Measurements from ENCODE around the gene EVI2A. TPM values are rescaled to one million over a fixed set of nuclear protein-coding genes. Genes with fewer than 3 reads are reported as not detected.

EVI2A gene
- total and polyA plus RNA-seq, 2 experiments from 2014 or later, result 1.3 TPM; not detected in 1

DNA sequence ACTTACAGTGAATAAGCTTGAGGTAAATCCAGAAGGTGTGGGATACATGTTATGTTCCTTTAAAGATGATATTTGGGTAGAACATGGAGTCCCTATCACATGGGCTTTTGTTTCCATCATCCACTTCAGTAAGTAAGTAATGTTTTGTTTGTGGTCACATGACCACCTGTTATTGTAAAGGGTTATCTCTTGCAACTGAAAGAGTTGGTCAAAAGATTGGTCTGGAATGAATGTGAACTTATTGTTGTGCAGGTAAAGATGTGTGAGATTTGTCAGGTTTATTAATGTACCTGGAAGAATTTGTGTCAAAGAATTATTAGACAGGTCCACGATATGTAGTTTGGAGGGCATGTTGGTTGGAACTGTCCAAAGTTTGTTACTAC, 25.9 kb downstream of the EVI2A start:
- Histone ChIP-seq H3K27ac (ENCODE audit: low read depth) (no peak overlapping the region), H3K79me2 (replicated peaks; ENCODE audit: insufficient read depth) (no peaks in the 10 kb centered on the region), H3K36me3 (ENCODE audit: insufficient read depth) (no peaks in the 10 kb centered on the region), H3K9me2 (ENCODE audit: insufficient read depth) (no peaks in the 10 kb centered on the region), H3K27me3 (ENCODE audit: insufficient read depth) (no peaks in the 10 kb centered on the region), H3K4me3 (no peak overlapping the region), H3K4me2 (no peak overlapping the region), H4K20me1 (replicated peaks; ENCODE audit: insufficient read depth) (no peaks in the 10 kb centered on the region), H3F3A (replicated peaks; ENCODE audit: low read depth) (no peaks in the 10 kb centered on the region), H3K4me1 (ENCODE audit: insufficient read depth) (peaks cover 10% of the 10 kb centered on the region; the same call in 1 of the 2 replicates), H2AFZ (no peak overlapping the region)
- peaks cover 15% of the 10 kb centered on the region for H3K4me1 Mint-ChIP-seq
- no peak for ATAC-seq
- TF ChIP-seq, protein P1, sequence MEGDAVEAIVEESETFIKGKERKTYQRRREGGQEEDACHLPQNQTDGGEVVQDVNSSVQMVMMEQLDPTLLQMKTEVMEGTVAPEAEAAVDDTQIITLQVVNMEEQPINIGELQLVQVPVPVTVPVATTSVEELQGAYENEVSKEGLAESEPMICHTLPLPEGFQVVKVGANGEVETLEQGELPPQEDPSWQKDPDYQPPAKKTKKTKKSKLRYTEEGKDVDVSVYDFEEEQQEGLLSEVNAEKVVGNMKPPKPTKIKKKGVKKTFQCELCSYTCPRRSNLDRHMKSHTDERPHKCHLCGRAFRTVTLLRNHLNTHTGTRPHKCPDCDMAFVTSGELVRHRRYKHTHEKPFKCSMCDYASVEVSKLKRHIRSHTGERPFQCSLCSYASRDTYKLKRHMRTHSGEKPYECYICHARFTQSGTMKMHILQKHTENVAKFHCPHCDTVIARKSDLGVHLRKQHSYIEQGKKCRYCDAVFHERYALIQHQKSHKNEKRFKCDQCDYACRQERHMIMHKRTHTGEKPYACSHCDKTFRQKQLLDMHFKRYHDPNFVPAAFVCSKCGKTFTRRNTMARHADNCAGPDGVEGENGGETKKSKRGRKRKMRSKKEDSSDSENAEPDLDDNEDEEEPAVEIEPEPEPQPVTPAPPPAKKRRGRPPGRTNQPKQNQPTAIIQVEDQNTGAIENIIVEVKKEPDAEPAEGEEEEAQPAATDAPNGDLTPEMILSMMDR (conservative IDR thresholded peaks at IDR 0.05; ENCODE audit: low read depth in 2 of 2), result no peak
- TF ChIP-seq EZH2 (IDR thresholded peaks at IDR 0.05; ENCODE audit: low read depth, unreplicated experiment), result no peak
- no peak for TF ChIP-seq ZNF114 (CRISPR knock-in tag; IDR thresholded peaks at IDR 0.05)
- TF ChIP-seq, protein P2, sequence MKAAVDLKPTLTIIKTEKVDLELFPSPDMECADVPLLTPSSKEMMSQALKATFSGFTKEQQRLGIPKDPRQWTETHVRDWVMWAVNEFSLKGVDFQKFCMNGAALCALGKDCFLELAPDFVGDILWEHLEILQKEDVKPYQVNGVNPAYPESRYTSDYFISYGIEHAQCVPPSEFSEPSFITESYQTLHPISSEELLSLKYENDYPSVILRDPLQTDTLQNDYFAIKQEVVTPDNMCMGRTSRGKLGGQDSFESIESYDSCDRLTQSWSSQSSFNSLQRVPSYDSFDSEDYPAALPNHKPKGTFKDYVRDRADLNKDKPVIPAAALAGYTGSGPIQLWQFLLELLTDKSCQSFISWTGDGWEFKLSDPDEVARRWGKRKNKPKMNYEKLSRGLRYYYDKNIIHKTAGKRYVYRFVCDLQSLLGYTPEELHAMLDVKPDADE (IDR thresholded peaks at IDR 0.05), result no peak
- TF ChIP-seq CREB1 (CRISPR knock-in tag; IDR thresholded peaks at IDR 0.05; ENCODE audit: low read depth), result no peak
- no peak for TF ChIP-seq NANOG (IDR thresholded peaks at IDR 0.05; ENCODE audit: borderline replicate concordance)
- no peak for TF ChIP-seq STAT1 (IDR thresholded peaks at IDR 0.05; ENCODE audit: unreplicated experiment)
- TF ChIP-seq, protein P3, sequence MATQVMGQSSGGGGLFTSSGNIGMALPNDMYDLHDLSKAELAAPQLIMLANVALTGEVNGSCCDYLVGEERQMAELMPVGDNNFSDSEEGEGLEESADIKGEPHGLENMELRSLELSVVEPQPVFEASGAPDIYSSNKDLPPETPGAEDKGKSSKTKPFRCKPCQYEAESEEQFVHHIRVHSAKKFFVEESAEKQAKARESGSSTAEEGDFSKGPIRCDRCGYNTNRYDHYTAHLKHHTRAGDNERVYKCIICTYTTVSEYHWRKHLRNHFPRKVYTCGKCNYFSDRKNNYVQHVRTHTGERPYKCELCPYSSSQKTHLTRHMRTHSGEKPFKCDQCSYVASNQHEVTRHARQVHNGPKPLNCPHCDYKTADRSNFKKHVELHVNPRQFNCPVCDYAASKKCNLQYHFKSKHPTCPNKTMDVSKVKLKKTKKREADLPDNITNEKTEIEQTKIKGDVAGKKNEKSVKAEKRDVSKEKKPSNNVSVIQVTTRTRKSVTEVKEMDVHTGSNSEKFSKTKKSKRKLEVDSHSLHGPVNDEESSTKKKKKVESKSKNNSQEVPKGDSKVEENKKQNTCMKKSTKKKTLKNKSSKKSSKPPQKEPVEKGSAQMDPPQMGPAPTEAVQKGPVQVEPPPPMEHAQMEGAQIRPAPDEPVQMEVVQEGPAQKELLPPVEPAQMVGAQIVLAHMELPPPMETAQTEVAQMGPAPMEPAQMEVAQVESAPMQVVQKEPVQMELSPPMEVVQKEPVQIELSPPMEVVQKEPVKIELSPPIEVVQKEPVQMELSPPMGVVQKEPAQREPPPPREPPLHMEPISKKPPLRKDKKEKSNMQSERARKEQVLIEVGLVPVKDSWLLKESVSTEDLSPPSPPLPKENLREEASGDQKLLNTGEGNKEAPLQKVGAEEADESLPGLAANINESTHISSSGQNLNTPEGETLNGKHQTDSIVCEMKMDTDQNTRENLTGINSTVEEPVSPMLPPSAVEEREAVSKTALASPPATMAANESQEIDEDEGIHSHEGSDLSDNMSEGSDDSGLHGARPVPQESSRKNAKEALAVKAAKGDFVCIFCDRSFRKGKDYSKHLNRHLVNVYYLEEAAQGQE (IDR thresholded peaks at IDR 0.05; ENCODE audit: unreplicated experiment), result no peak
- TF ChIP-seq EZH2phosphoT487 (IDR thresholded peaks at IDR 0.05; ENCODE audit: unreplicated experiment), result no peak
- TF ChIP-seq ZNF331 (CRISPR knock-in tag; IDR thresholded peaks at IDR 0.05; ENCODE audit: low read depth), result no peak
- no peak for TF ChIP-seq JUNB (IDR thresholded peaks at IDR 0.05; ENCODE audit: unreplicated experiment)
- TF ChIP-seq, protein P4, sequence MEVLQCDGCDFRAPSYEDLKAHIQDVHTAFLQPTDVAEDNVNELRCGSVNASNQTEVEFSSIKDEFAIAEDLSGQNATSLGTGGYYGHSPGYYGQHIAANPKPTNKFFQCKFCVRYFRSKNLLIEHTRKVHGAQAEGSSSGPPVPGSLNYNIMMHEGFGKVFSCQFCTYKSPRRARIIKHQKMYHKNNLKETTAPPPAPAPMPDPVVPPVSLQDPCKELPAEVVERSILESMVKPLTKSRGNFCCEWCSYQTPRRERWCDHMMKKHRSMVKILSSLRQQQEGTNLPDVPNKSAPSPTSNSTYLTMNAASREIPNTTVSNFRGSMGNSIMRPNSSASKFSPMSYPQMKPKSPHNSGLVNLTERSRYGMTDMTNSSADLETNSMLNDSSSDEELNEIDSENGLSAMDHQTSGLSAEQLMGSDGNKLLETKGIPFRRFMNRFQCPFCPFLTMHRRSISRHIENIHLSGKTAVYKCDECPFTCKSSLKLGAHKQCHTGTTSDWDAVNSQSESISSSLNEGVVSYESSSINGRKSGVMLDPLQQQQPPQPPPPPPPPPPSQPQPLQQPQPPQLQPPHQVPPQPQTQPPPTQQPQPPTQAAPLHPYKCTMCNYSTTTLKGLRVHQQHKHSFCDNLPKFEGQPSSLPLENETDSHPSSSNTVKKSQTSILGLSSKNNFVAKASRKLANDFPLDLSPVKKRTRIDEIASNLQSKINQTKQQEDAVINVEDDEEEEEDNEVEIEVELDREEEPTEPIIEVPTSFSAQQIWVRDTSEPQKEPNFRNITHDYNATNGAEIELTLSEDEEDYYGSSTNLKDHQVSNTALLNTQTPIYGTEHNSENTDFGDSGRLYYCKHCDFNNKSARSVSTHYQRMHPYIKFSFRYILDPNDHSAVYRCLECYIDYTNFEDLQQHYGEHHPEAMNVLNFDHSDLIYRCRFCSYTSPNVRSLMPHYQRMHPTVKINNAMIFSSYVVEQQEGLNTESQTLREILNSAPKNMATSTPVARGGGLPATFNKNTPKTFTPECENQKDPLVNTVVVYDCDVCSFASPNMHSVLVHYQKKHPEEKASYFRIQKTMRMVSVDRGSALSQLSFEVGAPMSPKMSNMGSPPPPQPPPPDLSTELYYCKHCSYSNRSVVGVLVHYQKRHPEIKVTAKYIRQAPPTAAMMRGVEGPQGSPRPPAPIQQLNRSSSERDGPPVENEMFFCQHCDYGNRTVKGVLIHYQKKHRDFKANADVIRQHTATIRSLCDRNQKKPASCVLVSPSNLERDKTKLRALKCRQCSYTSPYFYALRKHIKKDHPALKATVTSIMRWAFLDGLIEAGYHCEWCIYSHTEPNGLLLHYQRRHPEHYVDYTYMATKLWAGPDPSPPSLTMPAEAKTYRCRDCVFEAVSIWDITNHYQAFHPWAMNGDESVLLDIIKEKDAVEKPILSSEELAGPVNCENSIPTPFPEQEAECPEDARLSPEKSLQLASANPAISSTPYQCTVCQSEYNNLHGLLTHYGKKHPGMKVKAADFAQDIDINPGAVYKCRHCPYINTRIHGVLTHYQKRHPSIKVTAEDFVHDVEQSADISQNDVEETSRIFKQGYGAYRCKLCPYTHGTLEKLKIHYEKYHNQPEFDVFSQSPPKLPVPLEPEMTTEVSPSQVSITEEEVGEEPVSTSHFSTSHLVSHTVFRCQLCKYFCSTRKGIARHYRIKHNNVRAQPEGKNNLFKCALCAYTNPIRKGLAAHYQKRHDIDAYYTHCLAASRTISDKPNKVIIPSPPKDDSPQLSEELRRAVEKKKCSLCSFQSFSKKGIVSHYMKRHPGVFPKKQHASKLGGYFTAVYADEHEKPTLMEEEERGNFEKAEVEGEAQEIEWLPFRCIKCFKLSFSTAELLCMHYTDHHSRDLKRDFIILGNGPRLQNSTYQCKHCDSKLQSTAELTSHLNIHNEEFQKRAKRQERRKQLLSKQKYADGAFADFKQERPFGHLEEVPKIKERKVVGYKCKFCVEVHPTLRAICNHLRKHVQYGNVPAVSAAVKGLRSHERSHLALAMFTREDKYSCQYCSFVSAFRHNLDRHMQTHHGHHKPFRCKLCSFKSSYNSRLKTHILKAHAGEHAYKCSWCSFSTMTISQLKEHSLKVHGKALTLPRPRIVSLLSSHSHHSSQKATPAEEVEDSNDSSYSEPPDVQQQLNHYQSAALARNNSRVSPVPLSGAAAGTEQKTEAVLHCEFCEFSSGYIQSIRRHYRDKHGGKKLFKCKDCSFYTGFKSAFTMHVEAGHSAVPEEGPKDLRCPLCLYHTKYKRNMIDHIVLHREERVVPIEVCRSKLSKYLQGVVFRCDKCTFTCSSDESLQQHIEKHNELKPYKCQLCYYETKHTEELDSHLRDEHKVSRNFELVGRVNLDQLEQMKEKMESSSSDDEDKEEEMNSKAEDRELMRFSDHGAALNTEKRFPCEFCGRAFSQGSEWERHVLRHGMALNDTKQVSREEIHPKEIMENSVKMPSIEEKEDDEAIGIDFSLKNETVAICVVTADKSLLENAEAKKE (CRISPR knock-in tag; IDR thresholded peaks at IDR 0.05), result no peak
- no peak for TF ChIP-seq POLR2AphosphoS5 (IDR thresholded peaks at IDR 0.05; ENCODE audit: low read depth)
- DNase-seq (ENCODE audit: low spot score), result no peak
- no peak overlapping the region for H3K4me3 Mint-ChIP-seq
- H3K27me3 Mint-ChIP-seq (ENCODE audit: insufficient read depth, low read depth, poor library complexity), result peaks cover 2% of the 10 kb centered on the region
- no peaks in the 10 kb centered on the region for H3K36me3 Mint-ChIP-seq (ENCODE audit: low read depth)
- no peak overlapping the region for H3K27ac Mint-ChIP-seq
- no peaks in the 10 kb centered on the region for H3K9me3 Mint-ChIP-seq

Measured in GM23338 (cell line).